ENCODE data around the gene LY6G6F. TPM values are rescaled to one million over a fixed set of nuclear protein-coding genes. Genes with fewer than 3 reads are reported as not detected.

LY6G6F gene, protein sequence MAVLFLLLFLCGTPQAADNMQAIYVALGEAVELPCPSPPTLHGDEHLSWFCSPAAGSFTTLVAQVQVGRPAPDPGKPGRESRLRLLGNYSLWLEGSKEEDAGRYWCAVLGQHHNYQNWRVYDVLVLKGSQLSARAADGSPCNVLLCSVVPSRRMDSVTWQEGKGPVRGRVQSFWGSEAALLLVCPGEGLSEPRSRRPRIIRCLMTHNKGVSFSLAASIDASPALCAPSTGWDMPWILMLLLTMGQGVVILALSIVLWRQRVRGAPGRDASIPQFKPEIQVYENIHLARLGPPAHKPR
- polyA plus RNA-seq (2011; rRNA removed) (not detected in 2 replicates), polyA plus RNA-seq (2017; fragmentation: RNase III; extraction: RNeasy Plus Mini Kit Qiagen cat#74134 plus additional on column Dnase treatment) (not detected in 3 replicates), polyA minus RNA-seq (2011; rRNA and poly(A)+ RNA removed) (not detected in 2 replicates)
- not detected in 2 replicates for polyA plus RNA-seq (2012; cell fraction: cytosol; rRNA removed)
- not detected in 2 replicates for polyA plus RNA-seq (2012; cell fraction: nucleus; rRNA removed)

GRCh38 chr6:31706599-31706998 lies at the start of gene LY6G6F:
Gene LY6G6F, plus strand, starts transcription at chr6:31706866. Its CDS starts 41 bp downstream, at chr6:31706907.
- FAIRE-seq: no peak
- Histone ChIP-seq H3K27ac (no peak within 1 kb of the TSS), H3K4me2 (no peak within 1 kb of the TSS), H3K9me3 (no peaks in the 10 kb centered on the region), H3K4me1 (peaks cover 7% of the 10 kb centered on the region; the same call in 1 of the 3 replicates), H3K4me3 (no peak within 1 kb of the TSS)
- DNase-seq (ENCODE audit: low read depth in 1 of 2, low spot score in 1 of 2): no peak
- ChIA-PET CTCF (interaction anchor here (0.6 kb wide), 1 partner anchor 25 kb away, joined by 4 read pairs; the partner anchor contains the start of gene LY6G5C), POLR2A (interaction anchor here (1.2 kb wide), 1 partner anchor 121 kb away, joined by 3 read pairs; the partner anchor contains the start of gene HSPA1B)
- 57% methylated on average over 3 of the region's 3 CpGs for WGBS (ENCODE audit: missing lambda C conversion rate)
- no peak for ATAC-seq
- TF ChIP-seq GATA3 (IDR thresholded peaks at IDR 0.05; ENCODE audit: borderline replicate concordance): no peak
- TF ChIP-seq JUN (IDR thresholded peaks at IDR 0.05): no peak
- TF ChIP-seq ZSCAN20 (CRISPR knock-in tag; IDR thresholded peaks at IDR 0.05): no peak
- no peak for TF ChIP-seq BHLHE40 (IDR thresholded peaks at IDR 0.05; ENCODE audit: low read depth, low read length)
- TF ChIP-seq, protein P1, sequence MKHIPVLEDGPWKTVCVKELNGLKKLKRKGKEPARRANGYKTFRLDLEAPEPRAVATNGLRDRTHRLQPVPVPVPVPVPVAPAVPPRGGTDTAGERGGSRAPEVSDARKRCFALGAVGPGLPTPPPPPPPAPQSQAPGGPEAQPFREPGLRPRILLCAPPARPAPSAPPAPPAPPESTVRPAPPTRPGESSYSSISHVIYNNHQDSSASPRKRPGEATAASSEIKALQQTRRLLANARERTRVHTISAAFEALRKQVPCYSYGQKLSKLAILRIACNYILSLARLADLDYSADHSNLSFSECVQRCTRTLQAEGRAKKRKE (CRISPR knock-in tag; IDR thresholded peaks at IDR 0.05; ENCODE audit: low read depth): no peak
- TF ChIP-seq HES2 (IDR thresholded peaks at IDR 0.05): no peak
- TF ChIP-seq NR3C1 (IDR thresholded peaks at IDR 0.05): no peak
- no peak for TF ChIP-seq EP300 (IDR thresholded peaks at IDR 0.05)
- TF ChIP-seq ELK1 (IDR thresholded peaks at IDR 0.05; ENCODE audit: low read depth, low read length): no peak
- TF ChIP-seq USF2 (IDR thresholded peaks at IDR 0.05): no peak
- TF ChIP-seq HEYL (CRISPR knock-in tag; IDR thresholded peaks at IDR 0.05): no peak
- TF ChIP-seq HOXB13 (CRISPR knock-in tag; IDR thresholded peaks at IDR 0.05; ENCODE audit: low read depth): no peak
- no peak for TF ChIP-seq TFCP2L1 (CRISPR knock-in tag; IDR thresholded peaks at IDR 0.05)
- TF ChIP-seq POLR2A (IDR thresholded peaks at IDR 0.05; ENCODE audit: low read length): no peak
- TF ChIP-seq, protein P2, sequence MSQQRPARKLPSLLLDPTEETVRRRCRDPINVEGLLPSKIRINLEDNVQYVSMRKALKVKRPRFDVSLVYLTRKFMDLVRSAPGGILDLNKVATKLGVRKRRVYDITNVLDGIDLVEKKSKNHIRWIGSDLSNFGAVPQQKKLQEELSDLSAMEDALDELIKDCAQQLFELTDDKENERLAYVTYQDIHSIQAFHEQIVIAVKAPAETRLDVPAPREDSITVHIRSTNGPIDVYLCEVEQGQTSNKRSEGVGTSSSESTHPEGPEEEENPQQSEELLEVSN (IDR thresholded peaks at IDR 0.05; ENCODE audit: borderline replicate concordance, low read depth): no peak

GRCh38 chr6:31657406-31658157 lies 49.1 kb upstream of the LY6G6F start:
- Histone ChIP-seq H3K4me3 (no peak overlapping the region), H3K27ac (no peak overlapping the region), H3K9me3 (no peaks in the 10 kb centered on the region), H3K4me2 (no peak overlapping the region), H3K4me1 (peaks cover 26% of the 10 kb centered on the region)
- no peak for TF ChIP-seq RFX5 (IDR thresholded peaks at IDR 0.05)
- no peak for TF ChIP-seq HOXB13 (CRISPR knock-in tag; IDR thresholded peaks at IDR 0.05; ENCODE audit: low read depth)
- TF ChIP-seq TFCP2L1 (CRISPR knock-in tag; IDR thresholded peaks at IDR 0.05): no peak
- TF ChIP-seq, protein P1 (CRISPR knock-in tag; IDR thresholded peaks at IDR 0.05; ENCODE audit: low read depth): no peak
- TF ChIP-seq HOXB5 (CRISPR knock-in tag; IDR thresholded peaks at IDR 0.05): no peak
- TF ChIP-seq NPAS2 (CRISPR knock-in tag; IDR thresholded peaks at IDR 0.05; ENCODE audit: borderline replicate concordance): no peak
- TF ChIP-seq CBX2 (IDR thresholded peaks at IDR 0.05; ENCODE audit: borderline replicate concordance, low read depth): no peak
- TF ChIP-seq ZFP36 (IDR thresholded peaks at IDR 0.05; ENCODE audit: borderline replicate concordance, partially characterized antibody): no peak
- TF ChIP-seq HOXA7 (CRISPR knock-in tag; IDR thresholded peaks at IDR 0.05): no peak
- no peak for TF ChIP-seq KDM5A (IDR thresholded peaks at IDR 0.05)
- TF ChIP-seq, protein P3, sequence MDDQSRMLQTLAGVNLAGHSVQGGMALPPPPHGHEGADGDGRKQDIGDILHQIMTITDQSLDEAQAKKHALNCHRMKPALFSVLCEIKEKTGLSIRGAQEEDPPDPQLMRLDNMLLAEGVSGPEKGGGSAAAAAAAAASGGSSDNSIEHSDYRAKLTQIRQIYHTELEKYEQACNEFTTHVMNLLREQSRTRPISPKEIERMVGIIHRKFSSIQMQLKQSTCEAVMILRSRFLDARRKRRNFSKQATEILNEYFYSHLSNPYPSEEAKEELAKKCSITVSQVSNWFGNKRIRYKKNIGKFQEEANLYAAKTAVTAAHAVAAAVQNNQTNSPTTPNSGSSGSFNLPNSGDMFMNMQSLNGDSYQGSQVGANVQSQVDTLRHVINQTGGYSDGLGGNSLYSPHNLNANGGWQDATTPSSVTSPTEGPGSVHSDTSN (IDR thresholded peaks at IDR 0.05): no peak
- no peak for TF ChIP-seq EHMT2 (IDR thresholded peaks at IDR 0.05; ENCODE audit: low read depth)
- no peak for TF ChIP-seq HEYL (CRISPR knock-in tag; IDR thresholded peaks at IDR 0.05)
- no peak for TF ChIP-seq HDAC2 (IDR thresholded peaks at IDR 0.05)
- no peak for TF ChIP-seq ZSCAN20 (CRISPR knock-in tag; IDR thresholded peaks at IDR 0.05)
- no peak for TF ChIP-seq ELK1 (IDR thresholded peaks at IDR 0.05; ENCODE audit: low read depth, low read length)
- TF ChIP-seq CBX8 (IDR thresholded peaks at IDR 0.05): no peak
- TF ChIP-seq CEBPB (IDR thresholded peaks at IDR 0.05): no peak
- no peak for TF ChIP-seq JUN (IDR thresholded peaks at IDR 0.05)
- TF ChIP-seq MAFK (IDR thresholded peaks at IDR 0.05; ENCODE audit: partially characterized antibody): no peak
- CTCF ChIA-PET: interaction anchor here (1.0 to 1.5 kb wide), 2 partner anchors 13 to 59 kb away, joined by 3 read pairs; no protein-coding TSS in a partner anchor
- POLR2A ChIA-PET: no interaction called here
- DNase-seq (ENCODE audit: low read depth in 1 of 2, low spot score in 1 of 2) (no peak), ATAC-seq (no peak), FAIRE-seq (no peak)
- WGBS (ENCODE audit: missing lambda C conversion rate): 68% methylated on average over 6 of the region's 6 CpGs
